GM12878 (cell line): ENCODE data around the gene PRRT3. TPM values are rescaled to one million over a fixed set of nuclear protein-coding genes. Genes with fewer than 3 reads are reported as not detected.
"Not testable (repeated sequence)": the region's sequence is repeated elsewhere in the genome, so short reads cannot be mapped to it uniquely, and the experiment has no call there.

ENCODE experiments used
- ATAC-seq: fragments of 200-7000 bp; cut with Tn5 transposase; 3 replicates; pipeline ENCODE4 v1.9.1; 2020; ENCODE audit warnings: mild to moderate bottlenecking, moderate library complexity
- BruUV-seq: library from RNA; stranded (reverse); fragments of 400-500 nt; replicated peaks from 2 replicates; lab custom pipeline; 2021; lab: Mats Ljungman, UMichigan
- CTCF ChIA-PET: fragments of 300-600 bp; sonication (Branson Sonifier 250); formaldehyde crosslinking; extraction: SDS; loops from one replicate; lab custom pipeline; 2021; ENCODE audit warnings: inconsistent platforms; lab: Yijun Ruan, JAX
- POLR2A ChIA-PET: fragments of 350-600 bp; formaldehyde crosslinking; extraction: SDS; loops from one replicate; lab custom pipeline; 2021; ENCODE audit warnings: inconsistent platforms; lab: Charles Lee
- RAD21 ChIA-PET: fragments of 300-600 bp; sonication (Branson Sonifier 250); formaldehyde crosslinking; loops from one replicate; lab custom pipeline; 2023; ENCODE audit warnings: antibody characterized with exemption; ENCODE audit not compliant: unreplicated experiment; lab: Charles Lee
- SMC1A ChIA-PET: fragments of 300-600 bp; sonication (Branson Sonifier 250); formaldehyde crosslinking; loops from one replicate; lab custom pipeline; 2023; ENCODE audit not compliant: unreplicated experiment, uncharacterized antibody; lab: Charles Lee
- DNase-seq: peaks from one replicate; pipeline ENCODE4 v3.0.0-alpha.2; 2011; ENCODE audit warnings: low read depth, low spot score
- FAIRE-seq: peaks from 3 replicates; lab custom pipeline; 2011; peaks lifted over from hg19 to GRCh38; lab: Jason Lieb, UNC
- H2AFZ ChIP-seq: 2 replicates; pipeline ENCODE4 v1.6.0; 2011; ENCODE audit warnings: low read depth, low read length, control low read depth; ENCODE audit not compliant: control insufficient read depth
- H3K27ac ChIP-seq: 2 replicates; pipeline ENCODE4 v1.5.1; 2011; ENCODE audit warnings: control low read depth; ENCODE audit not compliant: control insufficient read depth, insufficient read depth
- H3K27me3 ChIP-seq, 2 experiments: replicated peaks in 1 of 2; 2 replicates each; pipeline versions ENCODE4 v1.6.0 to v1.6.1; 2011; ENCODE audit warnings: low read length in 1 of 2; ENCODE audit not compliant: control insufficient read depth in 2 of 2, insufficient read depth in 2 of 2
- H3K36me3 ChIP-seq, 2 experiments: 2 replicates each; pipeline ENCODE4 v1.5.1; 2011; ENCODE audit warnings: low read length in 1 of 2; ENCODE audit not compliant: control insufficient read depth in 2 of 2, insufficient read depth in 2 of 2
- H3K4me1 ChIP-seq: 2 replicates; pipeline ENCODE4 v1.6.1; 2011; ENCODE audit warnings: mild to moderate bottlenecking, low read length, moderate library complexity, mixed read lengths; ENCODE audit not compliant: control insufficient read depth, insufficient read depth
- H3K4me2 ChIP-seq: 2 replicates; pipeline ENCODE4 v1.6.0; 2011; ENCODE audit warnings: control low read depth; ENCODE audit not compliant: control insufficient read depth, insufficient read depth
- H3K4me3 ChIP-seq: fragments of 200-600 bp; sonication (generic); 2 replicates; pipeline ENCODE4 v1.5.1; 2016
- H3K79me2 ChIP-seq: 2 replicates; pipeline ENCODE4 v1.6.0; 2011; ENCODE audit warnings: low read length; ENCODE audit not compliant: control insufficient read depth, insufficient read depth
- H3K9ac ChIP-seq: 2 replicates; pipeline ENCODE4 v1.8.0; 2011; ENCODE audit warnings: low read length, control low read depth, mixed read lengths; ENCODE audit not compliant: control insufficient read depth, insufficient read depth
- H3K9me3 ChIP-seq: replicated peaks from 3 replicates; pipeline ENCODE4 v1.5.1; 2011; ENCODE audit warnings: mild to moderate bottlenecking, low read length; ENCODE audit not compliant: control insufficient read depth, insufficient read depth
- H4K20me1 ChIP-seq: 2 replicates; pipeline ENCODE4 v1.6.0; 2011; ENCODE audit not compliant: control insufficient read depth, insufficient read depth
- IKZF1 ChIP-seq: fragments of 450-650 bp; conservative IDR thresholded peaks from 2 replicates; pipeline ENCODE4 v1.6.1; 2017; ENCODE audit warnings: antibody characterized with exemption, mild to moderate bottlenecking
- POLR2A ChIP-seq: IDR thresholded peaks from 2 replicates; pipeline ENCODE4 v1.6.1; 2011; ENCODE audit warnings: low read depth, mild to moderate bottlenecking, low read length
- SMAD5 ChIP-seq: IDR thresholded peaks from 2 replicates; pipeline ENCODE4 v1.6.1; 2016; ENCODE audit warnings: antibody characterized with exemption, low read depth
- USF1 ChIP-seq: IDR thresholded peaks from 2 replicates; pipeline ENCODE4 v1.6.1; 2011; ENCODE audit warnings: borderline replicate concordance, low read depth, mild to moderate bottlenecking, moderate library complexity, mixed read lengths, low read length; ENCODE audit not compliant: insufficient read depth; ENCODE audit errors: extremely low read length
- WGBS: methylation state at CpG from one replicate; pipeline ENCODE4 v1.1.6; 2016; ENCODE audit warnings: low lambda C conversion rate; ENCODE audit not compliant: insufficient replicate concordance, insufficient coverage; ENCODE audit errors: missing lambda C conversion rate; 5-methylcytosine and 5-hydroxymethylcytosine counted together
- in situ Hi-C: fragments of 300-500 bp; cut with MboI; formaldehyde crosslinking; loops from 9 replicates; pipeline ENCODE4 v1.14.3; 2018; ENCODE audit warnings: mixed read lengths
- intact Hi-C: fragments of 100-400 bp; cut with micrococcal nuclease; formaldehyde crosslinking; loops from one replicate; pipeline ENCODE4 v1.14.2; 2022; ENCODE audit not compliant: unreplicated experiment
- polyA plus RNA-seq, 11 experiments: library from polyadenylated mRNA; depleted of rRNA in 4 of 11; unstranded in 6 of 11; stranded (reverse) in 5 of 11; fragments of >200 nt; fragmentation: Nextera tagmentation in 4 of 11; fragmentation: Illumina TruSeq in 1 of 11; extraction: Ambion mirVana in 4 of 11; extraction: Trizol in 1 of 11; gene quantifications; 1 replicate in 1 of 11; 2 replicates in 10 of 11; pipeline versions ENCODE4 v1.2.1 to v1.2.3, GENCODE V29; 2011 to 2016; ENCODE audit warnings: inconsistent platforms in 2 of 11, missing spikeins in 2 of 11, low read depth in 1 of 11
- total RNA-seq, 4 experiments: library from RNA; depleted of rRNA in 3 of 4; stranded (reverse); fragments of >200 nt in 3 of 4; fragmentation: Illumina TruSeq in 1 of 4; extraction: Trizol in 1 of 4; gene quantifications; 2 replicates each; pipeline versions ENCODE4 v1.2.1 to v1.2.3, GENCODE V29; 2013 to 2021

PRRT3 gene
- total and polyA plus RNA-seq, 10 of the 15 experiments (the other 5 are each of a cell fraction or from before 2014, with no cell fraction given), result 0.53 to 18.0 (median 7.1) TPM

GRCh38 chr3:9942164-9942563, 10.0 kb downstream of the PRRT3 start (continued):
- no peak for TF ChIP-seq USF1
- no peak for TF ChIP-seq SMAD5

- BruUV-seq, result no TSS peak
- ChIA-PET RAD21 (no interaction called here), SMC1A (interaction anchor here (0.7 kb wide), 1 partner anchor 249 kb away, joined by 3 read pairs; no protein-coding TSS in a partner anchor), CTCF (interaction anchor here (2.2 kb wide), 1 partner anchor 8 kb away, joined by 6 read pairs; no protein-coding TSS in a partner anchor), POLR2A (no interaction called here)
- H3K79me2 ChIP-seq, result 0 out of 2 replicates have a peak, but pooled peaks cover 2% of the 10 kb centered on the region
- ATAC-seq, result no peak
- H3K9me3 ChIP-seq, result no peaks in the 10 kb centered on the region
- in situ Hi-C loops, result no loop called here
- H3K4me2 ChIP-seq, result no peak overlapping the region
- intact Hi-C loops, result no loop called here
- no peaks in the 10 kb centered on the region for H3K4me1 ChIP-seq
- TF ChIP-seq IKZF1, result no peak
- TF ChIP-seq POLR2A, result peak; percentile 47
- H3K27me3 ChIP-seq, result no peaks in the 10 kb centered on the region
- DNase-seq, result no peak
- H3K27ac ChIP-seq, result no peak overlapping the region
- H3K4me3 ChIP-seq, result no peak overlapping the region
- H3K9ac ChIP-seq, result no peak overlapping the region
- no peaks in the 10 kb centered on the region for H4K20me1 ChIP-seq
- peaks cover 0 to 4% of the 10 kb centered on the region in 2 experiments; a peak in 3 of 4 replicates for H3K36me3 ChIP-seq
- no peak for FAIRE-seq
- no peak overlapping the region for H2AFZ ChIP-seq
- WGBS, result 94% methylated on average over 10 of the region's 10 CpGs
These were observed 11.5 kb downstream of the PRRT3 start for GRCh38 chr3:9940746-9941145.

- H2AFZ ChIP-seq, BruUV-seq, DNase-seq, H3K79me2 ChIP-seq, H3K4me2 ChIP-seq, H3K9me3 ChIP-seq, H3K9ac ChIP-seq, H3K27ac ChIP-seq, ATAC-seq, H3K4me3 ChIP-seq, RAD21 ChIA-PET, FAIRE-seq, H3K27me3 ChIP-seq, H3K36me3 ChIP-seq, H4K20me1 ChIP-seq, POLR2A ChIA-PET, CTCF ChIA-PET, H3K4me1 ChIP-seq, in situ Hi-C loops, SMC1A ChIA-PET: not testable (repeated sequence)
- intact Hi-C loops, result loop anchor here (10.0 kb wide), 1 partner anchor 385 kb away; the partner anchor contains the start of gene SEC13
- 90% methylated on average over 22 of the region's 32 CpGs for WGBS
These were observed 12.3 kb downstream of the PRRT3 start for GRCh38 chr3:9939906-9940305.
